DND-41 (cell line): ENCODE measurements around the gene ALG1.
"Not testable (repeated sequence)": the region's sequence is repeated elsewhere in the genome, so short reads cannot be mapped to it uniquely, and the experiment has no call there.

ENCODE experiments used
- CTCF ChIP-seq: IDR thresholded peaks from 2 replicates; pipeline ENCODE4 v1.5.1; 2012; ENCODE audit warnings: borderline replicate concordance, low read length, moderate library complexity, mild to moderate bottlenecking; ENCODE audit not compliant: poor library complexity, severe bottlenecking; ENCODE audit errors: extremely low read depth
- EZH2 ChIP-seq: IDR thresholded peaks from 3 replicates; pipeline ENCODE4 v1.6.1; 2012; ENCODE audit warnings: borderline replicate concordance, low read depth, mild to moderate bottlenecking, moderate library complexity, low read length, inconsistent platforms; ENCODE audit not compliant: severe bottlenecking

- TF ChIP-seq CTCF, EZH2: not testable (repeated sequence)
These were observed 27.5 kb downstream of the ALG1 start for GRCh38 chr16:5099174-5099573.
